Measurements from ENCODE around the gene RGS16. TPM values are rescaled to one million over a fixed set of nuclear protein-coding genes. Genes with fewer than 3 reads are reported as not detected.
A peak's percentile ranks its signal among the peaks of the same experiment; 100 is the strongest.

RGS16 gene
- total RNA-seq, 1 experiment from 2014 or later, result 0.23 TPM

GRCh38 chr1:182602935-182603645 is 1.1 kb downstream of the RGS16 start:
- intact Hi-C loops (cut with micrococcal nuclease; ENCODE audit: unreplicated experiment), result no loop called here
- TF ChIP-seq POLR2AphosphoS5 (IDR thresholded peaks at IDR 0.05; ENCODE audit: low read depth, low read length) (no peak), REST (IDR thresholded peaks at IDR 0.05; ENCODE audit: insufficient read depth in 1 of 2, low read depth in 2 of 2, low read length in 1 of 2) (no peak), TCF7L2 (IDR thresholded peaks at IDR 0.05; ENCODE audit: low read depth, low read length) (no peak), SIN3A (IDR thresholded peaks at IDR 0.05; ENCODE audit: borderline replicate concordance, insufficient read depth, low read depth, low read length) (no peak)
- TF ChIP-seq, protein P1, sequence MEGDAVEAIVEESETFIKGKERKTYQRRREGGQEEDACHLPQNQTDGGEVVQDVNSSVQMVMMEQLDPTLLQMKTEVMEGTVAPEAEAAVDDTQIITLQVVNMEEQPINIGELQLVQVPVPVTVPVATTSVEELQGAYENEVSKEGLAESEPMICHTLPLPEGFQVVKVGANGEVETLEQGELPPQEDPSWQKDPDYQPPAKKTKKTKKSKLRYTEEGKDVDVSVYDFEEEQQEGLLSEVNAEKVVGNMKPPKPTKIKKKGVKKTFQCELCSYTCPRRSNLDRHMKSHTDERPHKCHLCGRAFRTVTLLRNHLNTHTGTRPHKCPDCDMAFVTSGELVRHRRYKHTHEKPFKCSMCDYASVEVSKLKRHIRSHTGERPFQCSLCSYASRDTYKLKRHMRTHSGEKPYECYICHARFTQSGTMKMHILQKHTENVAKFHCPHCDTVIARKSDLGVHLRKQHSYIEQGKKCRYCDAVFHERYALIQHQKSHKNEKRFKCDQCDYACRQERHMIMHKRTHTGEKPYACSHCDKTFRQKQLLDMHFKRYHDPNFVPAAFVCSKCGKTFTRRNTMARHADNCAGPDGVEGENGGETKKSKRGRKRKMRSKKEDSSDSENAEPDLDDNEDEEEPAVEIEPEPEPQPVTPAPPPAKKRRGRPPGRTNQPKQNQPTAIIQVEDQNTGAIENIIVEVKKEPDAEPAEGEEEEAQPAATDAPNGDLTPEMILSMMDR (IDR thresholded peaks at IDR 0.05), result no peak
- POLR2A ChIA-PET, result no interaction called here
- ATAC-seq (no peak), DNase-seq (ENCODE audit: low read depth, low spot score) (no peak)
- BruUV-seq (replicated peaks), result no TSS peak
- no peak overlapping the region for H3K27ac ChIP-seq (ENCODE audit: low read length)
- peaks cover 7% of the 10 kb centered on the region for H3K27me3 ChIP-seq (ENCODE audit: control insufficient read depth, insufficient read depth, low read length)
- no peaks in the 10 kb centered on the region; the same call in 1 of the 2 replicates for H3K36me3 ChIP-seq (ENCODE audit: control insufficient read depth, insufficient read depth, low read length)
- H3K9me3 ChIP-seq (ENCODE audit: control insufficient read depth, insufficient read depth, low read depth, low read length), result no peaks in the 10 kb centered on the region
- peak overlapping the region in 1 of 2 experiments; percentile 35; a peak in 1 of 4 replicates for H3K4me3 ChIP-seq (ENCODE audit: low read depth in 2 of 2, low read length in 2 of 2)
- H3K4me1 ChIP-seq (ENCODE audit: control insufficient read depth, insufficient read depth, low read length), result no peaks in the 10 kb centered on the region
- in situ Hi-C loops (cut with HindIII; ENCODE audit: low pct_unique_long_range_greater_than_20kb, low sequenced_read_pairs), result no loop called here
- CTCF ChIA-PET, result interaction anchor here (0.6 kb wide), 1 partner anchor 183 kb away, joined by 4 read pairs; no protein-coding TSS in a partner anchor

GRCh38 chr1:182601913-182602312 is 2.3 kb downstream of the RGS16 start:
- in situ Hi-C loops (cut with HindIII; ENCODE audit: low pct_unique_long_range_greater_than_20kb, low sequenced_read_pairs) (no loop called here), intact Hi-C loops (cut with micrococcal nuclease; ENCODE audit: unreplicated experiment) (loop anchor here (1.0 kb wide), 1 partner anchor 182 kb away; no protein-coding TSS in a partner anchor)
- TF ChIP-seq SIN3A (IDR thresholded peaks at IDR 0.05; ENCODE audit: borderline replicate concordance, insufficient read depth, low read depth, low read length) (no peak), POLR2AphosphoS5 (IDR thresholded peaks at IDR 0.05; ENCODE audit: low read depth, low read length) (no peak), REST (IDR thresholded peaks at IDR 0.05; ENCODE audit: insufficient read depth in 1 of 2, low read depth in 2 of 2, low read length in 1 of 2) (no peak), TCF7L2 (IDR thresholded peaks at IDR 0.05; ENCODE audit: low read depth, low read length) (no peak)
- TF ChIP-seq, protein P1 (IDR thresholded peaks at IDR 0.05), result no peak
- ChIA-PET POLR2A (no interaction called here), CTCF (interaction anchor here (0.9 to 1.3 kb wide), 2 partner anchors 154 to 185 kb away, joined by 3 to 4 read pairs; no protein-coding TSS in a partner anchor)
- DNase-seq (ENCODE audit: low read depth, low spot score) (no peak), ATAC-seq (no peak)
- peaks cover 11% of the 10 kb centered on the region for H3K27me3 ChIP-seq (ENCODE audit: control insufficient read depth, insufficient read depth, low read length)
- H3K9me3 ChIP-seq (ENCODE audit: control insufficient read depth, insufficient read depth, low read depth, low read length), result no peaks in the 10 kb centered on the region
- H3K36me3 ChIP-seq (ENCODE audit: control insufficient read depth, insufficient read depth, low read length), result no peaks in the 10 kb centered on the region; the same call in 1 of the 2 replicates
- H3K4me3 ChIP-seq (ENCODE audit: low read depth in 2 of 2, low read length in 2 of 2), result no peak overlapping the region
- H3K4me1 ChIP-seq (ENCODE audit: control insufficient read depth, insufficient read depth, low read length), result no peaks in the 10 kb centered on the region
- BruUV-seq (replicated peaks), result no TSS peak
- no peak overlapping the region for H3K27ac ChIP-seq (ENCODE audit: low read length)
